GM23338 (cell line): Measurements from ENCODE around the gene IKBIP.

ENCODE experiments used
- CREB1 ChIP-seq: fragments of 250-450 bp; sonication (Bioruptor Pico); IDR thresholded peaks from 2 replicates; pipeline ENCODE4 v1.5.0; 2020; ENCODE audit warnings: low read depth, mild to moderate bottlenecking, moderate library complexity
- EZH2 ChIP-seq: fragments of 200-600 bp; sonication (generic); IDR thresholded peaks from one replicate; pipeline ENCODE4 v1.8.0; 2017; ENCODE audit warnings: antibody characterized with exemption, mild to moderate bottlenecking, low read depth; ENCODE audit not compliant: unreplicated experiment
- EZH2phosphoT487 ChIP-seq: fragments of 200-600 bp; sonication (generic); IDR thresholded peaks from one replicate; pipeline ENCODE4 v1.8.1; 2018; ENCODE audit warnings: antibody characterized with exemption; ENCODE audit not compliant: unreplicated experiment
- JUNB ChIP-seq: IDR thresholded peaks from one replicate; pipeline ENCODE4 v1.6.1; 2016; ENCODE audit warnings: antibody characterized with exemption; ENCODE audit not compliant: unreplicated experiment
- POLR2AphosphoS5 ChIP-seq: IDR thresholded peaks from 2 replicates; pipeline ENCODE4 v1.6.1; 2016; ENCODE audit warnings: antibody characterized with exemption, low read depth
- TF ChIP-seq, protein P1 (sequence below), 2 experiments: fragments of 200-600 bp in 1 of 2; sonication (generic) in 1 of 2; conservative IDR thresholded peaks; 2 replicates each; pipeline versions ENCODE4 v1.5.1 to v1.6.1; 2016 to 2017; ENCODE audit warnings: antibody characterized with exemption in 2 of 2, low read depth in 2 of 2, mild to moderate bottlenecking in 2 of 2, moderate library complexity in 1 of 2
- TF ChIP-seq, protein P2 (sequence below): IDR thresholded peaks from 2 replicates; pipeline ENCODE4 v1.6.1; 2016; ENCODE audit warnings: antibody characterized with exemption
- TF ChIP-seq, protein P3 (sequence below): IDR thresholded peaks from one replicate; pipeline ENCODE4 v1.6.1; 2018; ENCODE audit warnings: antibody characterized with exemption; ENCODE audit not compliant: unreplicated experiment

DNA sequence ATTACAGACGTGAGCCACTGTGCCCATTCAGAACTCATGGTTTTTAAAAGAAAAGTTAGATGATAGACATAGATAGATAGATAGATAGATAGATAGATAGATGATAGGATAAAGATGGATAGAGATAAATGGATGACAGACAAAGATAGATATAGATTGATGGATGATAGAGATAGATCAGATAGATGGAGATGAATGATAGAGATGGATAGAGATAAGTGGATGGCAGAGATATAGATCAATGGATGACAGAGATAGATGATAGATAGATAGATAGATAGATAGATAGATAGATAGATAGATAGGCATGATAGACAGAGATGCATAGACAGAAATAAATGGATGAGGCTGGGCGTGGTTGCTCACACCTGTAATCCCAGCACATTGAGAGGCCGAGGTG, 64.8 kb downstream of the IKBIP start:
- no peak for TF ChIP-seq EZH2
- TF ChIP-seq, protein P1, sequence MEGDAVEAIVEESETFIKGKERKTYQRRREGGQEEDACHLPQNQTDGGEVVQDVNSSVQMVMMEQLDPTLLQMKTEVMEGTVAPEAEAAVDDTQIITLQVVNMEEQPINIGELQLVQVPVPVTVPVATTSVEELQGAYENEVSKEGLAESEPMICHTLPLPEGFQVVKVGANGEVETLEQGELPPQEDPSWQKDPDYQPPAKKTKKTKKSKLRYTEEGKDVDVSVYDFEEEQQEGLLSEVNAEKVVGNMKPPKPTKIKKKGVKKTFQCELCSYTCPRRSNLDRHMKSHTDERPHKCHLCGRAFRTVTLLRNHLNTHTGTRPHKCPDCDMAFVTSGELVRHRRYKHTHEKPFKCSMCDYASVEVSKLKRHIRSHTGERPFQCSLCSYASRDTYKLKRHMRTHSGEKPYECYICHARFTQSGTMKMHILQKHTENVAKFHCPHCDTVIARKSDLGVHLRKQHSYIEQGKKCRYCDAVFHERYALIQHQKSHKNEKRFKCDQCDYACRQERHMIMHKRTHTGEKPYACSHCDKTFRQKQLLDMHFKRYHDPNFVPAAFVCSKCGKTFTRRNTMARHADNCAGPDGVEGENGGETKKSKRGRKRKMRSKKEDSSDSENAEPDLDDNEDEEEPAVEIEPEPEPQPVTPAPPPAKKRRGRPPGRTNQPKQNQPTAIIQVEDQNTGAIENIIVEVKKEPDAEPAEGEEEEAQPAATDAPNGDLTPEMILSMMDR (conservative IDR thresholded peaks at IDR 0.05; ENCODE audit: low read depth in 2 of 2): no peak
- TF ChIP-seq POLR2AphosphoS5: no peak
- TF ChIP-seq, protein P2, sequence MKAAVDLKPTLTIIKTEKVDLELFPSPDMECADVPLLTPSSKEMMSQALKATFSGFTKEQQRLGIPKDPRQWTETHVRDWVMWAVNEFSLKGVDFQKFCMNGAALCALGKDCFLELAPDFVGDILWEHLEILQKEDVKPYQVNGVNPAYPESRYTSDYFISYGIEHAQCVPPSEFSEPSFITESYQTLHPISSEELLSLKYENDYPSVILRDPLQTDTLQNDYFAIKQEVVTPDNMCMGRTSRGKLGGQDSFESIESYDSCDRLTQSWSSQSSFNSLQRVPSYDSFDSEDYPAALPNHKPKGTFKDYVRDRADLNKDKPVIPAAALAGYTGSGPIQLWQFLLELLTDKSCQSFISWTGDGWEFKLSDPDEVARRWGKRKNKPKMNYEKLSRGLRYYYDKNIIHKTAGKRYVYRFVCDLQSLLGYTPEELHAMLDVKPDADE: no peak
- TF ChIP-seq, protein P3, sequence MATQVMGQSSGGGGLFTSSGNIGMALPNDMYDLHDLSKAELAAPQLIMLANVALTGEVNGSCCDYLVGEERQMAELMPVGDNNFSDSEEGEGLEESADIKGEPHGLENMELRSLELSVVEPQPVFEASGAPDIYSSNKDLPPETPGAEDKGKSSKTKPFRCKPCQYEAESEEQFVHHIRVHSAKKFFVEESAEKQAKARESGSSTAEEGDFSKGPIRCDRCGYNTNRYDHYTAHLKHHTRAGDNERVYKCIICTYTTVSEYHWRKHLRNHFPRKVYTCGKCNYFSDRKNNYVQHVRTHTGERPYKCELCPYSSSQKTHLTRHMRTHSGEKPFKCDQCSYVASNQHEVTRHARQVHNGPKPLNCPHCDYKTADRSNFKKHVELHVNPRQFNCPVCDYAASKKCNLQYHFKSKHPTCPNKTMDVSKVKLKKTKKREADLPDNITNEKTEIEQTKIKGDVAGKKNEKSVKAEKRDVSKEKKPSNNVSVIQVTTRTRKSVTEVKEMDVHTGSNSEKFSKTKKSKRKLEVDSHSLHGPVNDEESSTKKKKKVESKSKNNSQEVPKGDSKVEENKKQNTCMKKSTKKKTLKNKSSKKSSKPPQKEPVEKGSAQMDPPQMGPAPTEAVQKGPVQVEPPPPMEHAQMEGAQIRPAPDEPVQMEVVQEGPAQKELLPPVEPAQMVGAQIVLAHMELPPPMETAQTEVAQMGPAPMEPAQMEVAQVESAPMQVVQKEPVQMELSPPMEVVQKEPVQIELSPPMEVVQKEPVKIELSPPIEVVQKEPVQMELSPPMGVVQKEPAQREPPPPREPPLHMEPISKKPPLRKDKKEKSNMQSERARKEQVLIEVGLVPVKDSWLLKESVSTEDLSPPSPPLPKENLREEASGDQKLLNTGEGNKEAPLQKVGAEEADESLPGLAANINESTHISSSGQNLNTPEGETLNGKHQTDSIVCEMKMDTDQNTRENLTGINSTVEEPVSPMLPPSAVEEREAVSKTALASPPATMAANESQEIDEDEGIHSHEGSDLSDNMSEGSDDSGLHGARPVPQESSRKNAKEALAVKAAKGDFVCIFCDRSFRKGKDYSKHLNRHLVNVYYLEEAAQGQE: no peak
- TF ChIP-seq JUNB: no peak
- TF ChIP-seq EZH2phosphoT487: no peak
- TF ChIP-seq CREB1 (CRISPR knock-in tag): no peak
